Cardiac muscle cell (in vitro differentiated cells and primary cell): ENCODE measurements around the gene PPP1R3D. TPM values are rescaled to one million over a fixed set of nuclear protein-coding genes. Genes with fewer than 3 reads are reported as not detected.

ENCODE experiments used
- DNase-seq, 2 donors: peaks; one replicate each; pipeline versions ENCODE4 v3.0.0 to v3.0.0-alpha.2; 2010 to 2017; ENCODE audit warnings: low read depth in 1 of 2, low spot score in 1 of 2
- H3K27ac ChIP-seq: fragments of 200-600 bp; sonication (generic); 2 replicates; pipeline ENCODE4 v1.5.1; 2016
- H3K27me3 ChIP-seq: fragments of 200-600 bp; sonication (generic); 2 replicates; pipeline ENCODE4 v1.6.0; 2016; ENCODE audit warnings: control low read depth
- H3K36me3 ChIP-seq: fragments of 200-600 bp; sonication (generic); 2 replicates; pipeline ENCODE4 v1.5.1; 2016; ENCODE audit warnings: control low read depth
- H3K4me1 ChIP-seq: fragments of 200-600 bp; sonication (generic); 2 replicates; pipeline ENCODE4 v1.8.1; 2017; ENCODE audit warnings: low read depth, mild to moderate bottlenecking, mixed run types
- H3K4me3 ChIP-seq: fragments of 200-600 bp; sonication (generic); 2 replicates; pipeline ENCODE4 v1.5.1; 2016; ENCODE audit warnings: mild to moderate bottlenecking
- H3K9me3 ChIP-seq: fragments of 200-600 bp; sonication (generic); 2 replicates; pipeline ENCODE4 v1.5.1; 2017; ENCODE audit warnings: low read depth, mild to moderate bottlenecking, control low read depth
- CTCF ChIP-seq: IDR thresholded peaks from 2 replicates; pipeline ENCODE4 v1.5.1; 2012; ENCODE audit warnings: low read depth, mild to moderate bottlenecking, low read length
- polyA plus RNA-seq: library from polyadenylated mRNA; unstranded; fragments of >200 nt; fragmentation: Nextera tagmentation; extraction: Ambion mirVana; gene quantifications from 2 replicates; pipeline ENCODE4 v1.2.1, GENCODE V29; 2016
- total RNA-seq: library from RNA; depleted of rRNA; stranded (reverse); fragments of >200 nt; gene quantifications from 2 replicates; pipeline ENCODE4 v1.2.3, GENCODE V29; 2016

The PPP1R3D gene
- total and polyA plus RNA-seq, 2 experiments from 2014 or later = 4.3 to 10.4 TPM

- TF ChIP-seq CTCF = no peak
- peak in 1 of 2 donors; percentile 26 for DNase-seq
- Histone ChIP-seq H3K9me3 (no peaks in the 10 kb centered on the region), H3K4me3 (peak overlapping the region; percentile 93), H3K27me3 (peaks cover 2% of the 10 kb centered on the region), H3K4me1 (peaks cover 35% of the 10 kb centered on the region), H3K27ac (peak overlapping the region; percentile 97), H3K36me3 (peaks cover 19% of the 10 kb centered on the region)
These were observed 301 bp downstream of the PPP1R3D start for GRCh38 chr20:59939879-59940128.

GRCh38 chr20:59939052-59939878 lies 840 bp downstream of the PPP1R3D start:
- H3K36me3 ChIP-seq = peaks cover 15% of the 10 kb centered on the region
- no peak for TF ChIP-seq CTCF
- H3K27ac ChIP-seq = peak overlapping the region; percentile 97
- H3K4me1 ChIP-seq = peaks cover 35% of the 10 kb centered on the region
- peak overlapping the region; percentile 93 for H3K4me3 ChIP-seq
- peaks cover 7% of the 10 kb centered on the region for H3K27me3 ChIP-seq
- no peak for DNase-seq
- no peaks in the 10 kb centered on the region for H3K9me3 ChIP-seq

GRCh38 chr20:59938696-59939051 lies 1.4 kb downstream of the PPP1R3D start:
- Histone ChIP-seq H3K9me3 (no peaks in the 10 kb centered on the region), H3K4me3 (peak overlapping the region; percentile 9), H3K27me3 (peaks cover 7% of the 10 kb centered on the region), H3K36me3 (peaks cover 9% of the 10 kb centered on the region), H3K4me1 (peaks cover 35% of the 10 kb centered on the region), H3K27ac (no peak overlapping the region)
- TF ChIP-seq CTCF = no peak
- no peak for DNase-seq

GRCh38 chr20:59938221-59938620 lies 1.9 kb downstream of the PPP1R3D start:
- H3K36me3 ChIP-seq = peaks cover 5% of the 10 kb centered on the region
- peak overlapping the region; percentile 9 for H3K4me3 ChIP-seq
- H3K9me3 ChIP-seq = no peaks in the 10 kb centered on the region
- H3K27ac ChIP-seq = no peak overlapping the region
- H3K4me1 ChIP-seq = peaks cover 35% of the 10 kb centered on the region
- peaks cover 7% of the 10 kb centered on the region for H3K27me3 ChIP-seq
- no peak for DNase-seq
- no peak for TF ChIP-seq CTCF

GRCh38 chr20:59937150-59937549 lies 3.0 kb downstream of the PPP1R3D start:
- peaks cover 35% of the 10 kb centered on the region for H3K4me1 ChIP-seq
- H3K27me3 ChIP-seq = peaks cover 7% of the 10 kb centered on the region
- H3K4me3 ChIP-seq = no peak overlapping the region
- H3K27ac ChIP-seq = no peak overlapping the region
- DNase-seq = peak in 1 of 2 donors; percentile 32
- H3K9me3 ChIP-seq = no peaks in the 10 kb centered on the region
- no peaks in the 10 kb centered on the region for H3K36me3 ChIP-seq
- no peak for TF ChIP-seq CTCF
